CD4-positive, alpha-beta T cell treated with Interleukin-12 subunit alpha and Interleukin-12 subunit beta, for 1 hour (primary cell): Measurements from ENCODE around the gene SERPINB11.
"Not testable (repeated sequence)": the region's sequence is repeated elsewhere in the genome, so short reads cannot be mapped to it uniquely, and the experiment has no call there.

Experiments
- DNase-seq: peaks from one replicate; pipeline ENCODE4 v3.0.0-alpha.2; 2020

The SERPINB11 gene

DNA sequence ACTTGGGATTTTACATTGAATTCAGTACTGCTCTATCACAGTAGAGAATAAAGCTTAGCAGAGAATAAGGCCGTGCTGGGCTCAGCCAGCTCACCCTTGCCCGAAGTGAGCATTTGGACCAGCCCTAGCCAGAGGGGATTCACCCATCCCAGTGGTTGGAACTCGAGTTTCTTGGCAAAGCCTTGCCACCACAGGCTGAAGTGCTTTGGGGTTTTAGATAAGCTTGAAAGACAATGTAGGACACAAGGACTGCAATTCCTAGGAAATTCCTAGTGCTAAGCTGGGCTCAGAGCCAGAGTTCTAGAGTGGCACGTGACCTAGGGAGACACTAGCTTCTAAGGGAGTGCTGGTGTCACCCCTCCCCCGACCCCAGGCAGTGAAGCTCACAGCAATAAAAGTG, 28.0 kb downstream of the SERPINB11 start:
- no peak for DNase-seq

DNA sequence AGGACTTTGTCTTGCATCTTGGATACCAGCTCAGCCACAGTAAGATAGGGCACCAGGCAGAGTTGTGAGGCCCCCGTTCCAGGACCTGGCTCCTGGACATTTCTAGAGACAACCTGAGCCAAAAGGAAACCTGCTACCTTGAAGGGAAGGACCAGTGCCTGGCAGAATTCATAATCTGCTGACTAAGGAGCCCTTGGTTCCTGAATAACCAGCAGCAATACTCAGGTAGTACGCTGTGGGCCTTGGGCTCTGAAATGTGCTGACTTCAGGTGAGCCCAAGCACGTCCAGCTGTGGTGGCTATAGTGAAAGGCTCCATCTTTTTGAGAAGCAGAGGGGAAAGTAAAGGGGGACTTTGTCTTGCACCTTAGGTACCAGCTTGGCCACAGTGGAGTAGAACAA, 28.5 kb downstream of the SERPINB11 start:
- DNase-seq: no peak

- no peak for DNase-seq
These were observed 34.1 kb downstream of the SERPINB11 start for GRCh38 chr18:63736876-63737275.

DNA sequence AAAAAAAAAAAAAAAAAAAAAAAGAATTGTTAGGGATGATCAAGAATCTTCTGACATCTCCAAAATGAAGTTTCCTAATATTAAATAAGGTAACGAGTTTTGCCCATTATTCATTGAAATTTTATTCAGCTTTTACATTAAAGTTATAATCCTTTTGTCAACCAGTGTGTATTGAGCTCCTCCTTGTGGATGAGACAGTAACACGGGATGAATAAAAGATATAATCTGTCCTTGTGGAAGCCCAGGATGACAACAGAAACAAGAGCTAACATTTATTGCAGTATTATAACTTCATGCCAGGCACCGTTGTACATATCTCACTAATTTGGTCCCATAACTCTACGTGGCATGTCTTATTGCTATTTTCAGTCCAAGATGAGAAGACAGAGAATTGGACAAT, 39.0 kb downstream of the SERPINB11 start:
- no peak for DNase-seq

- DNase-seq: no peak
These were observed 44.2 kb downstream of the SERPINB11 start for GRCh38 chr18:63747006-63747405.

DNA sequence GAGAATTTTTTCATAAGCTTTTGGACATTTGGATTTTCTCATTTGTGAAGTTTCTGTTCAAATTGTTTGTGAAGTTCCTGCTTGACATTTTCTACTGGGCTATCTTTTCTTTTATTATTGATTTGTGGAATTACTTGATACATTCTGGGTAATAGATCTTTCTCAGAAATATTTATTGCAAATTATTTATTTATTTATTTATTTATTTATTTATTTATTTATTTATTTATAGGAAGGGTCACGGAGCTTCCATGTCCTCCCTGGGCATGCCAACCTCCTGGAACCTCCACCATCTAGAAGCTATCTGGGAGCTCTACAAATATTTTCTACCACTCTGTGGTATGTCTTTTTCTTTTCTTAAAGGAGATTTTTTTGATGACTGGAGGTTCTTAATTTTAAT, 46.7 kb downstream of the SERPINB11 start:
- no peak for DNase-seq

- no peak for DNase-seq
These were observed 49.9 kb downstream of the SERPINB11 start for GRCh38 chr18:63752636-63753035.

- DNase-seq: no peak
These were observed 50.9 kb downstream of the SERPINB11 start for GRCh38 chr18:63753676-63754075.

GRCh38 chr18:63757541-63757940, 54.8 kb downstream of the SERPINB11 start:
- no peak for DNase-seq

DNA sequence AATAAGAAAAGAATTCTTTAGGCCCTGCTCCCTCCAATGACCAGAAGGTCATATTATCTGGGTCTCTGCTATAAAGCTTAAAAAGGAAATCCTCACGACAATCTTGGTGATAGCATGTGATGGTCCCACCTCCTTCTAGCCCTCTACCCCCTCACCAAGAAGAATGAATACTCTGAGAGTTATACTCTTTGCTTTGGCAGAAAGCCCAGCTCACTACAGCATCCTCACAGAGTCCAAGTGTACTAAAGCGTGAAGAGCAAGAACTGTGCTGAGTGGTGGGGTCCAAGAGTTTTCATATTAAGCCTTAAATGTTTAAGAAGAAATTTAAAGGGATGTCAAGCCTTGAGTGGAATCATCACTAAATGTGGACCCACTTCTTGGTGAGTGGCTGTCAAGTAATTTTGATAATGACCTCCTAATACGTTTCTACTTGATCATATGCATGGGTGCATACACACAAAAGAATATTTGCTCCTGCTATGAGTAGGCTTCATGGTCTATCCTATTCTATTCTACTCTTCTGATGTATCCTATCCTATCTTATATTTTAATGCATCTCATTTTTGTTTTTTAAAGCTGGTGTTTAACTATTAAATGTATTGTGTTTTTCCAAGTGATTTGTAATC, 56.0 kb downstream of the SERPINB11 start:
- DNase-seq: no peak

GRCh38 chr18:63759786-63760185, 57.0 kb downstream of the SERPINB11 start:
- DNase-seq: not testable (repeated sequence)

- no peak for DNase-seq
These were observed 59.8 kb downstream of the SERPINB11 start for GRCh38 chr18:63762518-63762917.

DNA sequence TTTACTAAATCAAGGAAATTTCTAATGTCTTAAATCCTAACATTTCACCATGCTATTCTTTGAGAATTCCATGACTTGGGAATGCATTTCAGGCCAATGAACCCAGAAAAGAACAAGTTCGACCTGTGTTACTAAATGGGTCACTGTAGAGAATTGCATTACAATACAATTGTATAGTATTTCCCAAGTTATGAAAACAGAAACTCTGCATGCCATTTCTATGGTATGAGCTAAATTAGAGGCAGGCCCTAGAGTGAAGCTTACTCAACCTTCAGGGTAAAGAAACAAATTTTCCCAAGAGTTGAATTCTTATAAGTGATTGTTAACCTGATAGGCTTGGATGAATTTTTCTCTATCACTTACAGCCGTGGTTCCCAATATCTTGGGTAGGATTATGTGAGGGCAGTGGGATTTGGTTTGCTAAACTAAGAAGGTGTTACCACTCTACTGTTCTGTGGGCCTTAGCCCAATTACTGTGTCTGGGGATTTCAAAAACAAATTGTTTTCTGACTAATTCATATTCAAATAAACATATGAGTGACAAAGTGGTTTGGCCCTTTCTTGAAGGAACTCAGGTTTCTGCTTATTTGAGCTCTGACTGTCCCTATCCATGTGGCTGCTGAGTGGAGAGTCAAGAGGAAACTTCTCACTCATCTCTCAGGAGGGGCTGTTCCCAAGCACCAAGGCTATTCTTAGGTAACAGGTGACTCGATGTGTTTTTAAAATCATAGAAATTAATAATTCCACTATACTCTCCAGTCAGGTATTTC, 61.3 kb downstream of the SERPINB11 start:
- DNase-seq: no peak

- DNase-seq: no peak
These were observed 63.1 kb downstream of the SERPINB11 start for GRCh38 chr18:63765837-63766236.
